Activated CD4-positive, alpha-beta T cell treated with anti-CD3 and anti-CD28 coated beads, Interleukin-2, amount 50 U/mL, for 16 hours (primary cell): ENCODE results near the gene TCN2.
"Not testable (repeated sequence)": the region's sequence is repeated elsewhere in the genome, so short reads cannot be mapped to it uniquely, and the experiment has no call there.

Experiments
- DNase-seq: peaks from one replicate; pipeline ENCODE4 v3.0.0-alpha.2; 2020

Gene TCN2

GRCh38 chr22:30650508-30651116, 43.6 kb downstream of the TCN2 start:
- no peak for DNase-seq

- no peak for DNase-seq
These were observed 45.9 kb downstream of the TCN2 start for GRCh38 chr22:30652852-30653251.

- no peak for DNase-seq
These were observed 47.4 kb downstream of the TCN2 start for GRCh38 chr22:30654361-30654760.

GRCh38 chr22:30655532-30655931, 48.6 kb downstream of the TCN2 start:
- DNase-seq: no peak

GRCh38 chr22:30662040-30662439, 55.1 kb downstream of the TCN2 start:
- no peak for DNase-seq

- DNase-seq: no peak
These were observed 57.8 kb downstream of the TCN2 start for GRCh38 chr22:30664798-30665197.

- DNase-seq: no peak
These were observed 58.3 kb downstream of the TCN2 start for GRCh38 chr22:30665266-30665665.

GRCh38 chr22:30665786-30666185, 58.8 kb downstream of the TCN2 start:
- DNase-seq: no peak

GRCh38 chr22:30667107-30667493, 60.1 kb downstream of the TCN2 start:
- DNase-seq: no peak

- peak; percentile 93 for DNase-seq
These were observed 60.8 kb downstream of the TCN2 start, which contains the start of gene DUSP18 for GRCh38 chr22:30667494-30668385. Gene DUSP18, minus strand, starts transcription at chr22:30667875. Its CDS starts 3,872 bp downstream, at chr22:30664003.

- DNase-seq: no peak
These were observed 61.4 kb downstream of the TCN2 start for GRCh38 chr22:30668386-30668710.

GRCh38 chr22:30671071-30671470, 64.1 kb downstream of the TCN2 start:
- no peak for DNase-seq

GRCh38 chr22:30673136-30673535, 66.2 kb downstream of the TCN2 start:
- DNase-seq: no peak

- no peak for DNase-seq
These were observed 67.5 kb downstream of the TCN2 start for GRCh38 chr22:30674482-30674881.

GRCh38 chr22:30675436-30675835, 68.5 kb downstream of the TCN2 start:
- no peak for DNase-seq

- DNase-seq: not testable (repeated sequence)
These were observed 69.6 kb downstream of the TCN2 start for GRCh38 chr22:30676565-30676964.
